ENCODE measurements around the gene GUCA1C.

Gene GUCA1C

GRCh38 chr3:108909799-108910198 lies 43.9 kb downstream of the GUCA1C start:
- no peak for DNase-seq

DNA sequence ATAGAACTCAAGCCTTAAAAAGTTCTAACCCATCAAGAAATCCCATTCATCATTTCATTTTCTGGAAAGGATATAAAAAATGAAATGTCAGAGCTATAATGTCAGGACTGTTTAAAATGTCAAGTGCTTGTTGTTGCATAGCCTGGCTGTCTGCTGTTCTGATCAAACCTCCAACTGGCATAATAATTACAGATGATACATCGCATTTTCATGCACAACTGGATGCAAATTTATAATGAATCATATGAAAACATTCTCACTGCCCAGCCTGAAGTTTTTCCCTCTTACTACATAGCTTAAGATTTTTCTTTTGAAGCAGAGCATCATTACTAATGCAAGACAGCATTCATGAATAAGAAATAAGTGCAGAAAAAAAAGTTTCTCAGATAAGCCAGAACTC lies 46.5 kb downstream of the GUCA1C start:
- no peak for DNase-seq

GRCh38 chr3:108899530-108899929 lies 54.1 kb downstream of the GUCA1C start:
- DNase-seq = no peak

GRCh38 chr3:108897883-108898282 lies 55.8 kb downstream of the GUCA1C start:
- DNase-seq = no peak

GRCh38 chr3:108894981-108895380 lies 58.7 kb downstream of the GUCA1C start:
- no peak for DNase-seq

GRCh38 chr3:108891833-108892232 lies 61.8 kb downstream of the GUCA1C start:
- DNase-seq = no peak

DNA sequence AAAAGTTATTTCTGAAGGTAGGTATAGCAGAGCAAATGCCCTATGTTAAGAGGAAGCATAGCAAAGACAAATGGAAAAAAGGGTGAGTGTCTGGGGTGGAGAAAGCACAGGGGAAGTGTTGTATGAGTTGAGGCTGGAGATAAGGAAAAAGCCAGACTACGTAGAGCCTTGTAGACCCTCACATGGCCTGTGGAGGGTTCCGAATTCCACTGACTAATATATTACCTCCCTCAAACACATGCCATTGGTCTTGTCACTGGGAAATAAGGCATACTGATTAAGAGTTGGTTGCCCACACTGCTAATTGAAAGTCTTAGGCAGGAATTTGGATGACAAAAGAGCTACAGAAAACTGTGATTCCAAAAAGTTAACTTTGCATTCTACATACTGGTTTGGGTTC lies 65.9 kb downstream of the GUCA1C start:
- no peak for DNase-seq

DNA sequence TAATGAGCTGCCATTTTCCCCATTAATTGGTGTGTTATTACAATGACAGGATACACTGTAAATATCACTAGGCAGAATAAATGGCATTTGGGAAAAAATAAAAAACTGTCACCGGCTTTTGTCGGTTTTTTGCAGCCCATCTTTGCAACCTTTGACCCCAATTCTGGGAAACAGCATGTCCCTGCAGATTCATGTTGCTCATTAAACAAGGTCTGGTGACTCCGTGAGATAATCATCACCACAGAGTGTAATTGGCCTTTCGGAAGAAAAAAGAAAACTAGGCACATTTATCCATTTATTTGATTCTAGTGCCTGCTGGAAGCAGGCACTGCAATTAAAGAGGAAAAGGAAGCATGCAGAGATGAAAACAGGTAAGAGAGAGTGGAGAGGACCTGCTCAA lies 66.6 kb downstream of the GUCA1C start:
- no peak for DNase-seq

GRCh38 chr3:108883373-108883772 lies 70.3 kb downstream of the GUCA1C start:
- no peak for DNase-seq

DNA sequence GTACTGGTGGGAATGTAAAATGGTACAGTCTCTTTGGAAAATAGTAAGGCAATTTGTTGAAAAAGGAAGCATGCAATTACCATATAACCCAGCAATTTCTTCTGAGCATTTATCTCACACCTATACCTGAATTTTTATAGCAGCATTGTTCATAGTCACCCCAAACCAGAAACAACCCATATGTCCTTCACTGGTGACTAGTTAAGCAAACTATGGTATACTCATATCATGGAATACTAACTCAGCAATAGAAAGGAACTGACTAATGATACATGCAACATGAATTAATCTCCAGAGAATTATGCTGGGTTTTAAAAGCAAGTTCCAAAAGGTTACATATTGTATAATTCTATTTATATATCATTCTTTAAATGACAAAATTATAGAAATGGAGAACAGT lies 70.9 kb downstream of the GUCA1C start:
- no peak for DNase-seq

- no peak for DNase-seq
Observed at GRCh38 chr3:108879915-108880314, 73.8 kb downstream of the GUCA1C start.

GRCh38 chr3:108877901-108878300 lies 75.8 kb downstream of the GUCA1C start:
- DNase-seq = no peak

- DNase-seq = no peak
Observed at GRCh38 chr3:108863799-108864135, 89.9 kb downstream of the GUCA1C start.

- no peak for DNase-seq
Observed at GRCh38 chr3:108862865-108863798, 90.5 kb downstream of the GUCA1C start.

DNA sequence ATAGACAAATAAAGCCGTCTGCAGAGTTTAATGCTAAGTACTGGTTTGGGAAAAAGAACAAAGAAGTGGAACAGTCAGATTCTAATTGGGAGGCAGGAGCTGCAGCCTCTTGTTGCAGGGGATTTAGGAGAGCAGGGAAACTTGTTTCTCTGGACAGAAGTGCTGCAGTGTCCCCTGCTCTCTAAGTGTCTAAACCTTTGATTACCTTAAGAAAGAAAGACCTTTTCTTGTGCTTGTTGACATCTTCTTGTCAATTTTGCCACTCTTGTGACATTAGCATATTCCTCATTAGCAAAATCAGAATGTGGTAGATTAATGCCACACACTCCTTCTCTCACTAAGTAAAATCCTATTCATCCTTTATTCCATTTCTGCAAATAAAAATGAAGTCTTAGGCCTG lies 92.3 kb downstream of the GUCA1C start:
- no peak for DNase-seq
